Stimulated activated CD8-positive, alpha-beta memory T cell treated with anti-CD3 and anti-CD28 coated beads, Interleukin-4, amount 100 ng/mL, for 1 hour (primary cell): ENCODE measurements around the gene ACTR6.
A peak's percentile ranks its signal among the peaks of the same experiment; 100 is the strongest.
"Not testable (repeated sequence)": the region's sequence is repeated elsewhere in the genome, so short reads cannot be mapped to it uniquely, and the experiment has no call there.

Experiments
- DNase-seq, 2 donors: peaks; one replicate each; pipeline ENCODE4 v3.0.0-alpha.2; 2020; ENCODE audit warnings: low read depth in 2 of 2, low spot score in 1 of 2

ACTR6 gene

DNA sequence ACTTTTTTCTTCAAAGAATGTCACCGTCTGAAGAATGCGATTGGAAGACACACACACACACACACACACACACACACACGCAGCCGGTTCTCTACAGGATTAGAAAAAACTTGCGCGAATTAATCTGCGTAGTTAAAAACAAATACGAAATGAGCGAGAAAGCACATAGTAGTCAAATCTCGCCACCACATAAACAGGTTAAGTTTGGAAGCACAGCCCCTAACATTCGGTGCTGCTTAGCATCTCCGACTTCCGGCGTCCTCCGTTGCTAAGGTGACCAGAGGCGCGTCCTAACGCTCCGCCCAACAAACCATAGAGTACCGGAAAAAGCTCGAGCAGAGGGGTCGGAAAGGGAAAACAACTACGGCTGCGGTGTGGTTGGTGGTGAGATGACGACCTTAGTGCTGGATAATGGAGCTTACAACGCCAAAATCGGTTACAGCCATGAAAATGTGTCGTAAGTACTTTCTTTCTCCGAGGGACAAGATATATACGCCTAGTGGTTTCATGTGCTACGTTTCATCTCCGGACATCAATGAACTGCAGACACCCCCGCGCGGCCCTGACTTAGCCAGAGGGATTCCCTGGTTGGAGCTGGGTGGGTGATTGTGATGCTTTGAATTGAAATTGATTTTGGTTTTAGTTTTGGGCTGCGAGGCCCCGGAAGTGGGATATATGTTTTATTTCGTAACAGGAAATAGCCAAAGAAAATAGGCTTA, at the start of gene ACTR6:
TSS of gene ACTR6 (plus strand) at position 353 of the 719 bp plus-strand sequence. CDS start at position 390, 37 bp downstream.
- peak; percentile 97 for DNase-seq

GRCh38 chr12:100151769-100152168, 48.8 kb upstream of the ACTR6 start:
- DNase-seq: no peak

DNA sequence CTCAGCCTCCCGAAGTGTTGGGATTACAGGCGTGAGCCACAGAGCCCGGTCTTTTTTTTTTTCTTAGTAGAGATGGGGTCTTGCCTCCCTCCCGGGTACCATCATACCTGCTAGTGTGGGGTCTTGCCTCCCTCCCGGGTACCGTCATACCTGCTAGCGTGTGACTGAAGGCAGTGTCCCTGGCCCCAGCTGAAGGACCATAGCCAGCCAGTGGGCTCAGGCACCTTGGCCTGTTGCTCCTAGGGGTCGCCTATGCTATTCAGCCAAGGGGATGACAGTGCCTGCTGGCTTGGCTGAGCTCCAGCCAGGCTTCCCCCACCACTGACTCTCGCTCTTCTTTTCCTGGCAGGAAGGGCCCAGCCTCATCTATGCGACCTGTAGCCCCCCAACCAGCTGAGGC, 47.5 kb upstream of the ACTR6 start:
- no peak for DNase-seq

- DNase-seq: peak; percentile 45 to 60
Observed at GRCh38 chr12:100154474-100155247, 46.0 kb upstream of the ACTR6 start.

GRCh38 chr12:100156731-100157426, 43.7 kb upstream of the ACTR6 start:
- no peak for DNase-seq

- DNase-seq: no peak
Observed at GRCh38 chr12:100157427-100157821, 43.2 kb upstream of the ACTR6 start.

DNA sequence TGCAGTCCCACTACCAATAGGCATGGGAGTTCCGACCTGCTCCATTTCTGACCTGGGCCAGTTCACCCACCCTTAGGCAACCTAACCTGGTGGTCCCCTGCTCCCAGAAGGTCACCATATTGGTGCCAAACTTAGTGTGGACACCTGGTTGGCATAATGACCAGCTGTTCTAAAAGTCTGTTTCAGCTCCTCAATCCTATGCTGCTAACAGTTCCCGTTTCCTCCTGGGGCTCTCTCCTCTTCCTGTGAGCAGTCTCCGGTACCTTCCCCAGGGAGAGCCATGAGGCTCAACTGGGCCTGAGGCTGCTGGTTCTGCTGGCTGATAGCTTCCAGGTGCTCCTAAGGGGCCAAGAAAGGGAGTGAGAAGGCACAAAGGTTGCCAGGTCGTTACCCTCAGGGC, 42.1 kb upstream of the ACTR6 start:
- DNase-seq: no peak

DNA sequence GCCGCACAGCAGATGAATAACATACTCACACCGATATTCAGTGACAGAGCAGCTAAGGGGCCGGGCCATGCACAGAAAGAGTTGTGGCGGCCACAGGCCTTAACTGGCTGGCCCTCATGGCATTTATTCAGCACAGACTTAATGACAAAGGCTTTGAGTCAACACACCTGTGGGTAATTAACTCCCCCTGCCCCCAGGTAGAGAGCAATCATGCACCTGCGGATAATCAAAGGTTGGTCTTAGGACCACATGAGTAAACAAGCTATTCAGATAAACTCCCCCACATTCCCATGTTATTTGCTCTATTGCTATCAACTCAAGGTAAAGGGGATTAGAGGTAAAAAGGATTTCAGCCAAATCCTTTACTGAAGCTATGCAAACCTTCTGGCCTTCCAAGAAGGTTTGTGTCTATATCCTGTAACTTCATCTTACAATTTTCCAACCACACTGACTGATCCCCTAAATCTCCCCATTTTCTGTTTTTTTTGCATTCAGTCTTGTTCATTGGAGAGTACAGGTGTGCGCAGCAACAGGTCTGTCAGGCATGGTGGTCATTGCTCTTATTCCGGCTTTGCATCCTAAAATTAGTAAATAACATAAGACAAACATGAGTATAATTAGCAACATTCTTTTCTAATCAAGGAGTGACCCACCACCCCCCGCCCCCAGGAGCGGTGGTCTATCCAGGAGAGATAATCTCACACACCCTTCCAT, 41.1 kb upstream of the ACTR6 start:
- no peak for DNase-seq

DNA sequence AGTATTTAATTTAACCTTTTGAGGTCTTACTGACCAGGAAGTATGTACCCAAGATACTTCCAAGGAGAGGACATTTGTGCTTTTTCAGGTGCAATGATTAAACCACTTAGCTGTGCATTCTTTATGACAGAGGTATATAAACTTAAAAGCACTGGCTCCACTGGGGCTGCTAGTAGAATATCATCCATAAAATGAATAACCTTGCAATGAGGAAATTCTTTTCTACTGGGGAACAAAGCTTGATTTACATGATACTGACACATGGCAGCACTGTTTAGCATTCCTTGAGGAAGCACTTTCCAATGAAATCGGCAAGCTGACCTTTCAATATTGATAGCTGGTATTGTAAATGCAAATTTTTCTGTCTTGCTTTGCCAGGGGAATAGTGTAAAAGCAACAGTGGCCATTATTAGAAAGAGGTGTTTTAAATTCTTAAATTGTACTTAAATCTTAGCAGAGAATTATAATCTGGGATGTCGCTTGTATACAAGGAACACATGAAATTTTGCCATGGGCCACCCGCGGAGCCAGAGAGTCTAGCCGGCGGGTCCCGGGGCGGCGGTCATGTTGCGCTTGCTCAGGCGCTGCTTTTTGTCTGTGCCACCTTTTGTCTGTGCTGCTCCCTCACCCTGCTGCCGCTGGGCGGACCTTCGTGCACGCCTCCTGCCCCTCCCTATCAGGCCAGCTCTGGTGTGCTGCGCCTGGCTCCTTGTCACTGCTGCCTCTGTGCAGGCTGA, 37.0 kb upstream of the ACTR6 start:
- peak; percentile 16 to 38 for DNase-seq

DNA sequence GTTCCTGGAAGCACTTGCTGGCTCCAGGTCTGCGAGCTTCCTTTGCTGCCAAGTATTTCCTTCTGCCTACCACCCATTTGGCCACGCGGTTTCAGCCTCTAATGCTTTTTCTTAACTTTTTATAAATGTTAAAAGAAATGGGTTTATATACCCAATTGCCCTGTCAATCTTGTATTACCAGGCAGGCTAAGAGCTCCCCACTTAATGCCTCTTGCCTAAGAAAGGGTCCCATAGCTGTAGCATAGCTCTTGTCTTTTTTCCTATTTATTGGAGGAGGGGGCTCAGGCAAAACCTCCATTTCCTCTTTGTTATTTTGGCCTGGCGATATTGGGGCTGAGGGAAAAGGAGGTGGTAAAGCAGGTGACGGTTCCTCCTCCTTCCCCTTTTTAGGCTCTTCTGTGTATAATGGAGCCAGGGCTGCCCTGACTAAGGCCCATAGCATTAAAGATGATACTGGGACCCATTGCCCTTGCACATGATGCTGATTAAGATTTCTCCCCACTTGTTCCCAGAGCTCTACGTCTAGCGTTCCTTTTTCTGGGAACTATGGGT, 36.4 kb upstream of the ACTR6 start:
- no peak for DNase-seq

DNA sequence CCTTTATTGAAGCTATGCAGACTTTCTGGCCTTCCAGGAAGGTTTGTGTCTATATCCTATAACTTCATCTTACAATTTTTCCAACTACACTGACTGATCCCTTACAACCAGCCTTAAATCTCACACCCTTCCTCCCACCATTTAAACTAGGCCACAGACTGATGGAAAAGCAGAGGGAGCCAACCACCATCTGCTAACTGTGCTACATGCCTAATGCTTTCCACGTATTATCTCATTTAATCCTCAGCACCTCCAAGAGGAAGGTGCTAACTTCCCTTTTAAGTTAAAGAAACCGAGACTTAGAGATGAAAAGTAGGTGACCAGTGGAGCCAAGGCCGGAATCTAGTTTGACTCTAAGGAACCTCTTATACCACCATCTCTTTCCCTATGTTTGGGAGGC, 35.3 kb upstream of the ACTR6 start:
- DNase-seq: no peak

GRCh38 chr12:100166232-100166631, 34.4 kb upstream of the ACTR6 start:
- DNase-seq: no peak

DNA sequence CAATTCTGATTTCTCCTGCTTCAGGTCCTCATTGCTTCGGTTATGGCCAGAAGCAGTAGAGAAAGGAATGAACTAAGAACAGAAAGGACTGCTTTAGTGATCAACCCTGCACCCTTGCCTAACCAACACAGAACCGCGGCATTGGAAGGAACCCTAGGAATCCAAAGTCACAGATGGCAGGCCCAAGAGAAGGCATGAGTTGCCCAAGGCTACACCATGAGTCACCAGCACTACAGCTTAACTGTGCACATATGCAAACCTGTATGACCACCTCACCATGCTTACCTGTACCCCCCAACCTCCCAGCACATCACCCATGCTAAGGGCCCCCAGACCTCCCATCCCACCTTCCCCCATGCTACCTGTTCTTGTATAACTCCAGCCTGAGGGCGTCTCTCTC, 32.1 kb upstream of the ACTR6 start:
- DNase-seq: no peak

GRCh38 chr12:100169345-100169744, 31.3 kb upstream of the ACTR6 start:
- no peak for DNase-seq

GRCh38 chr12:100170313-100170858, 30.2 kb upstream of the ACTR6 start:
- DNase-seq: no peak

DNA sequence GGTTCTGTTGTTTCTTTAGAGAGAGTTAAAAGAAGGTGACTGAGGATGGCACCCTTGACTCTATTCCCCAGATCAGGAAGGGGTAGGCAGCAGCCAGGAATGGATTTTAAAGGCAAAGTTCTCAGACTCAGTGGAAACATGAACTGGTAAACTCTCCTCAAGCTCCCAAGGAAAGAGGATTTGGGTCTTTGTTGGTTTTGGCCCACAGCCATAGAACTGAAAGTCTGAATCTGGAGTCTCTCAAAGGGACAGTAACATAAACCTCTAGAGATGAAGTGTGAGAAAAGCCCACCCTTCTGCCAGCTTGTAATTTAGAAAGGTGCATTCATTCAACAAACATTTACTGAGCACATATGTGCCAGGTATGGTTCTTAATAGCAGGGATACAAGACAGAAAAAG, 29.4 kb upstream of the ACTR6 start:
- no peak for DNase-seq

DNA sequence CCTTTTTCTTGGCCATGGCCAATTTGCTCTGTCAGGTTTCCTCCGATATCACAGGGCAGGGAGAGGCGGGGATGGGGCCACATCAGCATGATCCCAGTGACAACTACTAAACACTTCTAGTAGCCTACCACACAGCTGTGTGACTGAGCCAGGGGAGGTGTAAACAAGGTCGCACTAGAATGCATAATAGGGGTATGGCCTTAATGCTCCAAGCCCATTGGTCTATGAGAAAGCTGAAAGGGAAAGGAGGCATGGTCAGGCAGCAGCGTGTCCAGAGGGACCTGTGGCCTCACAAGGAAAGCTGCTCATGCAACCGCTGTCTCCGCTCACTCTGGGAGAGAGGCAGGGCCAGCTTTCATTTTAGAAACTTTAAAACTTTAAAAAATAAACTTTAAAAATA, 27.5 kb upstream of the ACTR6 start:
- no peak for DNase-seq

GRCh38 chr12:100174495-100174894, 26.1 kb upstream of the ACTR6 start:
- DNase-seq: no peak

GRCh38 chr12:100176493-100176892, 24.1 kb upstream of the ACTR6 start:
- not testable (repeated sequence) for DNase-seq

GRCh38 chr12:100179252-100179651, 21.4 kb upstream of the ACTR6 start:
- no peak for DNase-seq
